Gastrocnemius medialis (tissue), 4 donors: ENCODE data around the gene MTFR1L. TPM values are rescaled to one million over a fixed set of nuclear protein-coding genes. Genes with fewer than 3 reads are reported as not detected.

ENCODE experiments used
- ATAC-seq, 2 donors: fragments of 150-250 bp; one replicate each; pipeline ENCODE4 v1.9.1; 2016
- DNase-seq, 2 donors: peaks; one replicate each; pipeline ENCODE4 v3.0.0-alpha.2; 2019
- H3K27ac ChIP-seq, 4 donors: fragments of 200-600 bp; sonication (generic); 1 replicate in 1 of 4; 2 replicates in 3 of 4; pipeline ENCODE4 v1.5.1; 2016 to 2018; ENCODE audit warnings: mild to moderate bottlenecking in 2 of 4, moderate library complexity in 1 of 4
- H3K27me3 ChIP-seq, 3 donors: fragments of 200-600 bp; sonication (generic) in 2 of 3; 1 replicate in 1 of 3; 2 replicates in 2 of 3; pipeline versions ENCODE4 v1.5.1 to v1.6.0; 2016 to 2019; ENCODE audit warnings: mild to moderate bottlenecking in 1 of 3, moderate library complexity in 1 of 3
- H3K36me3 ChIP-seq, 2 donors: fragments of 200-600 bp; sonication (generic) in 1 of 2; one replicate each; pipeline ENCODE4 v1.5.1; 2017 to 2018
- H3K4me1 ChIP-seq, 2 donors: fragments of 200-600 bp; sonication (generic) in 1 of 2; one replicate each; pipeline ENCODE4 v1.5.1; 2016 to 2017; ENCODE audit warnings: mild to moderate bottlenecking in 2 of 2
- H3K4me3 ChIP-seq, 4 donors: fragments of 200-600 bp; sonication (generic) in 3 of 4; 1 replicate in 1 of 4; 2 replicates in 3 of 4; pipeline ENCODE4 v1.5.1; 2016 to 2019; ENCODE audit warnings: mild to moderate bottlenecking in 2 of 4
- H3K9me3 ChIP-seq, 3 donors: fragments of 200-600 bp; sonication (generic) in 2 of 3; 1 replicate in 1 of 3; 2 replicates in 2 of 3; pipeline ENCODE4 v1.5.1; 2016 to 2019
- CTCF ChIP-seq, 5 experiments: fragments of 450-650 bp in 3 of 5; fragments of 200-600 bp in 2 of 5; sonication (generic) in 2 of 5; IDR thresholded peaks in 4 of 5; conservative IDR thresholded peaks in 1 of 5; 1 replicate in 4 of 5; 2 replicates in 1 of 5; pipeline ENCODE4 v1.5.1; 2016 to 2019; ENCODE audit warnings: antibody characterized with exemption in 5 of 5, mild to moderate bottlenecking in 3 of 5, moderate library complexity in 3 of 5
- POLR2A ChIP-seq, 2 donors: fragments of 450-650 bp; IDR thresholded peaks; one replicate each; pipeline ENCODE4 v1.6.1; 2017; ENCODE audit warnings: antibody characterized with exemption in 2 of 2, mild to moderate bottlenecking in 2 of 2, moderate library complexity in 2 of 2
- in situ Hi-C, 4 donors: fragments of 200-750 bp; cut with MboI; loops; one replicate each; pipeline versions ENCODE4 v1.15.0 to v1.8.0; 2017; ENCODE audit warnings: low sequenced_read_pairs in 4 of 4
- intact Hi-C: fragments of 100-400 bp; cut with DNase I; formaldehyde crosslinking; loops from one replicate; pipeline ENCODE4 v1.15.1; 2023; ENCODE audit warnings: low total_unique reads
- total RNA-seq, 4 donors: library from RNA; depleted of rRNA; stranded (reverse); fragments of >200 nt; gene quantifications; one replicate each; pipeline versions ENCODE4 v1.1.0 to v1.2.3, GENCODE V29; 2016

The MTFR1L gene
- 100 to 1,000 TPM; 123 to 186 (median 170) TPM for total RNA-seq

GRCh38 chr1:25819491-25820246 is at the start of gene MTFR1L:
TSS of gene MTFR1L (plus strand) at chr1:25819954. CDS start at chr1:25823105, 3,151 bp downstream.
- H3K4me3 ChIP-seq: peak within 1 kb of the TSS; percentile 86 to 95 (median 88)
- intact Hi-C loops: loop anchor here (5.0 kb wide), 1 partner anchor 178 kb away; the partner anchor contains the start of gene PAFAH2
- peak; percentile 80 to 81 for ATAC-seq
- peak; percentile 93 to 94 for TF ChIP-seq POLR2A (IDR thresholded peaks at IDR 0.05)
- TF ChIP-seq CTCF (IDR thresholded peaks at IDR 0.05 in 4 of 5, conservative IDR thresholded peaks at IDR 0.05 in 1 of 5): no peak
- H3K27ac ChIP-seq: peak within 1 kb of the TSS; percentile 93 to 99 (median 96)
- H3K4me1 ChIP-seq: peaks cover 33 to 49% of the 10 kb centered on the region in 2 donors
- H3K36me3 ChIP-seq: peaks cover 0 to 23% of the 10 kb centered on the region in 2 donors
- H3K27me3 ChIP-seq: no peaks in the 10 kb centered on the region
- peak; percentile 82 to 83 for DNase-seq
- in situ Hi-C loops: no loop called here
- no peaks in the 10 kb centered on the region for H3K9me3 ChIP-seq

GRCh38 chr1:25770541-25771220 is 49.1 kb upstream of the MTFR1L start:
- no peak for TF ChIP-seq CTCF (IDR thresholded peaks at IDR 0.05 in 4 of 5, conservative IDR thresholded peaks at IDR 0.05 in 1 of 5)
- ATAC-seq: no peak

GRCh38 chr1:25771221-25772114 is 48.3 kb upstream of the MTFR1L start:
- Histone ChIP-seq H3K27ac (peak overlapping the region; percentile 56 to 77 (median 72)), H3K9me3 (no peaks in the 10 kb centered on the region), H3K4me1 (peaks cover 39 to 40% of the 10 kb centered on the region in 2 donors), H3K36me3 (no peaks in the 10 kb centered on the region), H3K4me3 (peak overlapping the region in 1 of 4 donors; percentile 20), H3K27me3 (no peaks in the 10 kb centered on the region)
- peak; percentile 38 to 55 for ATAC-seq
- TF ChIP-seq CTCF (IDR thresholded peaks at IDR 0.05 in 4 of 5, conservative IDR thresholded peaks at IDR 0.05 in 1 of 5): no peak
- TF ChIP-seq POLR2A (IDR thresholded peaks at IDR 0.05): no peak
- in situ Hi-C loops (no loop called here), intact Hi-C loops (loop anchor here (2.0 kb wide), 1 partner anchor 25 kb away; no protein-coding TSS in a partner anchor)
- peak; percentile 33 to 70 for DNase-seq

More at GRCh38 chr1:25770541-25771220, 49.1 kb upstream of the MTFR1L start:
- H3K27ac ChIP-seq: peak overlapping the region; percentile 56 to 77 (median 72)
- intact Hi-C loops (loop anchor here (2.0 kb wide), 1 partner anchor 26 kb away; no protein-coding TSS in a partner anchor), in situ Hi-C loops (no loop called here)
- H3K27me3 ChIP-seq: no peaks in the 10 kb centered on the region
- H3K36me3 ChIP-seq: no peaks in the 10 kb centered on the region
- DNase-seq: no peak
- no peaks in the 10 kb centered on the region for H3K9me3 ChIP-seq
- H3K4me3 ChIP-seq: no peak overlapping the region
- H3K4me1 ChIP-seq: peaks cover 42 to 47% of the 10 kb centered on the region in 2 donors

GRCh38 chr1:25772164-25772563 is 47.6 kb upstream of the MTFR1L start:
- Histone ChIP-seq H3K9me3 (no peaks in the 10 kb centered on the region), H3K27ac (peak overlapping the region; percentile 56 to 77 (median 72)), H3K36me3 (no peaks in the 10 kb centered on the region), H3K27me3 (no peaks in the 10 kb centered on the region), H3K4me3 (no peak overlapping the region), H3K4me1 (peaks cover 33 to 37% of the 10 kb centered on the region in 2 donors)
- DNase-seq (no peak), ATAC-seq (no peak)
- intact Hi-C loops: no loop called here
- TF ChIP-seq CTCF (IDR thresholded peaks at IDR 0.05 in 4 of 5, conservative IDR thresholded peaks at IDR 0.05 in 1 of 5) (no peak), POLR2A (IDR thresholded peaks at IDR 0.05) (no peak)
- in situ Hi-C loops: no loop called here
